DND-41 (cell line): Measurements from ENCODE around the gene CARD19.
A peak's percentile ranks its signal among the peaks of the same experiment; 100 is the strongest.
"Not testable (repeated sequence)": the region's sequence is repeated elsewhere in the genome, so short reads cannot be mapped to it uniquely, and the experiment has no call there.

ENCODE experiments used
- ATAC-seq: fragments of 200-7000 bp; cut with Tn5 transposase; 3 replicates; pipeline ENCODE4 v1.9.1; 2021; ENCODE audit warnings: low read depth; ENCODE audit not compliant: insufficient read depth
- DNase-seq: peaks from one replicate; pipeline ENCODE4 v3.0.0-alpha.2; 2020
- H2AFZ ChIP-seq: 2 replicates; pipeline ENCODE4 v1.6.0; 2012; ENCODE audit warnings: low read depth, low read length
- H3K27ac ChIP-seq: 2 replicates; pipeline ENCODE4 v1.5.1; 2012; ENCODE audit warnings: low read length, inconsistent platforms
- H3K27me3 ChIP-seq: fragments of 200-600 bp; sonication (generic); 2 replicates; pipeline ENCODE4 v1.6.0; 2012; ENCODE audit warnings: low read length, mild to moderate bottlenecking, inconsistent platforms; ENCODE audit not compliant: insufficient read depth, poor library complexity
- H3K36me3 ChIP-seq: 2 replicates; pipeline ENCODE4 v1.5.1; 2012; ENCODE audit warnings: low read length, inconsistent platforms; ENCODE audit not compliant: insufficient read depth
- H3K4me1 ChIP-seq: 2 replicates; pipeline ENCODE4 v1.5.1; 2012; ENCODE audit warnings: mild to moderate bottlenecking, low read length; ENCODE audit not compliant: insufficient read depth
- H3K4me2 ChIP-seq: 2 replicates; pipeline ENCODE4 v1.6.0; 2012; ENCODE audit warnings: mild to moderate bottlenecking, moderate library complexity, low read length, inconsistent platforms; ENCODE audit not compliant: insufficient read depth
- H3K4me3 ChIP-seq, 2 experiments: fragments of 200-600 bp in 1 of 2; shearing (Covaris generic) in 1 of 2; 2 replicates each; pipeline ENCODE4 v1.5.1; 2012 to 2016; ENCODE audit warnings: inconsistent platforms in 2 of 2, low read length in 2 of 2, mild to moderate bottlenecking in 2 of 2, low read depth in 1 of 2, moderate library complexity in 1 of 2
- H3K79me2 ChIP-seq: 2 replicates; pipeline ENCODE4 v1.6.0; 2012; ENCODE audit warnings: low read length, inconsistent platforms; ENCODE audit not compliant: insufficient read depth
- H3K9ac ChIP-seq: 2 replicates; pipeline ENCODE4 v1.6.0; 2012; ENCODE audit warnings: low read depth, mild to moderate bottlenecking, inconsistent platforms, low read length, moderate library complexity
- H3K9me3 ChIP-seq: 2 replicates; pipeline ENCODE4 v1.5.1; 2012; ENCODE audit warnings: low read length, moderate library complexity, mild to moderate bottlenecking, inconsistent platforms; ENCODE audit not compliant: insufficient read depth, severe bottlenecking
- H4K20me1 ChIP-seq: 2 replicates; pipeline ENCODE4 v1.6.0; 2012; ENCODE audit warnings: low read length; ENCODE audit not compliant: insufficient read depth
- EZH2 ChIP-seq: IDR thresholded peaks from 3 replicates; pipeline ENCODE4 v1.6.1; 2012; ENCODE audit warnings: borderline replicate concordance, low read depth, mild to moderate bottlenecking, moderate library complexity, low read length, inconsistent platforms; ENCODE audit not compliant: severe bottlenecking
- TF ChIP-seq, protein P1 (sequence below): IDR thresholded peaks from 2 replicates; pipeline ENCODE4 v1.5.1; 2012; ENCODE audit warnings: borderline replicate concordance, low read length, moderate library complexity, mild to moderate bottlenecking; ENCODE audit not compliant: poor library complexity, severe bottlenecking; ENCODE audit errors: extremely low read depth

The CARD19 gene

DNA sequence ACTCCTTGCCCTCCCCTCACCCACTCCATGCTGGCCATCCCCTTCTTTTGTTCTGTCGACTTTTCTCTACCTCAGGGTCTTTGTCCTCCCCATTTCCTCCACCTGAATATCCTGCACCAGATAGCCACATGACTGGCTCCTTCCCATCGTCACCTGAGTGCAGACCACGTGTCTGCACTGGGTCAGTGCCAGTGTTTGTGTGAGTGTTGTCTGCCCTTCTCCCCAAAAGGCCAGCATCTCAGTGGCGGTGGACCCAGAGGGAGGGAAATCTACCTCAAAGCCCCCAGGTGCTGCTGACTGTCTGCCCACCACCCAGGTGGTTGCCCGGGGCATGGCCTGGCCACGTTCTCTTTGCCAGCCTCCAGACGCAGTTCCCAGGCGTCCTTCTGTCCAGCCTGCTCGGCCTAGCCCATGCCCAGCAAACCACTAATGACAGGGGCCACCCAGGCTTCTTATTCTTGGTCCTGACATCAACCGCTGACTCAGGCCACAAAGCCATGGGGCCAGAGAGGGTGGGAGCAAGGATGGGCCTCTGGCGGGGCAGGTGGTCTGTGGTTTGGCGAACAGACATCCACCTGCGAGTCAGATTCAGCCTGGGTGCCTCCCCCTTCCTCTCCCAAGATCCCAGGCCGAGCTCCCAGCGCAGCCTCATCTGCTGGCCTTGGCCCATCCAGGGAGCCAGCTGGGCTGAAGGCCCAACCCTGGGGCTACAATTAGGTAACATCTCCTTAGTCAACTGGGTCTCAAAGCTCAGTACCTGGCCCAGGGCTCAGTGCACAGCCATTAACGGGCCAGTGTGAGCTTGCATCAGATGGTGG lies 43.6 kb downstream of the CARD19 start:
- Histone ChIP-seq H3K9ac (no peak overlapping the region), H3K36me3 (no peaks in the 10 kb centered on the region), H3K9me3 (no peaks in the 10 kb centered on the region), H3K4me3 (no peak overlapping the region), H2AFZ (no peak overlapping the region), H3K79me2 (no peaks in the 10 kb centered on the region), H3K4me2 (no peak overlapping the region), H3K4me1 (peaks cover 21% of the 10 kb centered on the region), H3K27ac (no peak overlapping the region), H4K20me1 (no peaks in the 10 kb centered on the region), H3K27me3 (no peaks in the 10 kb centered on the region)
- DNase-seq, result no peak
- ATAC-seq, result no peak
- no peak for TF ChIP-seq EZH2
- TF ChIP-seq, protein P1, sequence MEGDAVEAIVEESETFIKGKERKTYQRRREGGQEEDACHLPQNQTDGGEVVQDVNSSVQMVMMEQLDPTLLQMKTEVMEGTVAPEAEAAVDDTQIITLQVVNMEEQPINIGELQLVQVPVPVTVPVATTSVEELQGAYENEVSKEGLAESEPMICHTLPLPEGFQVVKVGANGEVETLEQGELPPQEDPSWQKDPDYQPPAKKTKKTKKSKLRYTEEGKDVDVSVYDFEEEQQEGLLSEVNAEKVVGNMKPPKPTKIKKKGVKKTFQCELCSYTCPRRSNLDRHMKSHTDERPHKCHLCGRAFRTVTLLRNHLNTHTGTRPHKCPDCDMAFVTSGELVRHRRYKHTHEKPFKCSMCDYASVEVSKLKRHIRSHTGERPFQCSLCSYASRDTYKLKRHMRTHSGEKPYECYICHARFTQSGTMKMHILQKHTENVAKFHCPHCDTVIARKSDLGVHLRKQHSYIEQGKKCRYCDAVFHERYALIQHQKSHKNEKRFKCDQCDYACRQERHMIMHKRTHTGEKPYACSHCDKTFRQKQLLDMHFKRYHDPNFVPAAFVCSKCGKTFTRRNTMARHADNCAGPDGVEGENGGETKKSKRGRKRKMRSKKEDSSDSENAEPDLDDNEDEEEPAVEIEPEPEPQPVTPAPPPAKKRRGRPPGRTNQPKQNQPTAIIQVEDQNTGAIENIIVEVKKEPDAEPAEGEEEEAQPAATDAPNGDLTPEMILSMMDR, result no peak

DNA sequence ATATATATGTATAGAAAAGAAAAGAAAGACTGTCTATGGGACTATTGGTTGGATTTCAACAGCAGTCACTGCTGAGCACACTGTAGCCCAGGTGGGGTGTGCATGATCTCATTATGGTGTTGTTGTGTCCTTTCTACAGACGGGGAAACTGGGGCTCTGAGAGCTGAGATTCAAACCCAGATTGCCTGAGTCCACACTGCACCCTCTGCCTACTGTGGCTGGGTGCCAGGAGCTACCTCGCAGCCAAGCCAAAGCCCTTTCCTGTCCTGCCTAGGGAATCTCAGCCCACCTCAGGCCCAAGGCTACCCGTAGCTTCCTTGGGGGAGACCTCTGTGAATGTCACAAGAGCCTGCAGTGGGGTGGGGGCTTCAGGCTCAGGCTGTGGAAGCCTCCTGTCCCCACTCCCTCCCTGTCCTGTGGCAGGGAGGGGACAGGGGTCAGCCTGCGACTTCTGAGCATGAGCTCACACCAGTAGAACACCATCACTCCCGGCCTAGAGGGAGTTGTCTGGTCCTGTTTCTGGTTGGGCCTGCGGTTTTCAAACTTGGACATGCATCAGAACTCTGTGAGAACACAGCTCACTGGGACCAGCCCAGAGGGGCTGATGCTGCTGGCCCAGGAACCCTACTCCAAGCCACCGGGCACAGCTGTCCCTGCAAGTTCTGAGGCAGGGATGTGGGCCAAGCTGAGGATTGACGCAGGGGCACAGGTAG lies 45.9 kb downstream of the CARD19 start:
- H3K4me2 ChIP-seq, result no peak overlapping the region
- no peak for ATAC-seq
- no peak overlapping the region for H3K9ac ChIP-seq
- H2AFZ ChIP-seq, result no peak overlapping the region
- TF ChIP-seq, protein P1, result no peak
- no peak for TF ChIP-seq EZH2
- no peak for DNase-seq
- no peak overlapping the region for H3K4me3 ChIP-seq
- no peaks in the 10 kb centered on the region for H3K36me3 ChIP-seq
- H3K4me1 ChIP-seq, result peaks cover 20% of the 10 kb centered on the region
- no peaks in the 10 kb centered on the region for H3K79me2 ChIP-seq
- H3K27ac ChIP-seq, result no peak overlapping the region
- H4K20me1 ChIP-seq, result no peaks in the 10 kb centered on the region
- H3K9me3 ChIP-seq, result no peaks in the 10 kb centered on the region
- no peaks in the 10 kb centered on the region for H3K27me3 ChIP-seq

DNA sequence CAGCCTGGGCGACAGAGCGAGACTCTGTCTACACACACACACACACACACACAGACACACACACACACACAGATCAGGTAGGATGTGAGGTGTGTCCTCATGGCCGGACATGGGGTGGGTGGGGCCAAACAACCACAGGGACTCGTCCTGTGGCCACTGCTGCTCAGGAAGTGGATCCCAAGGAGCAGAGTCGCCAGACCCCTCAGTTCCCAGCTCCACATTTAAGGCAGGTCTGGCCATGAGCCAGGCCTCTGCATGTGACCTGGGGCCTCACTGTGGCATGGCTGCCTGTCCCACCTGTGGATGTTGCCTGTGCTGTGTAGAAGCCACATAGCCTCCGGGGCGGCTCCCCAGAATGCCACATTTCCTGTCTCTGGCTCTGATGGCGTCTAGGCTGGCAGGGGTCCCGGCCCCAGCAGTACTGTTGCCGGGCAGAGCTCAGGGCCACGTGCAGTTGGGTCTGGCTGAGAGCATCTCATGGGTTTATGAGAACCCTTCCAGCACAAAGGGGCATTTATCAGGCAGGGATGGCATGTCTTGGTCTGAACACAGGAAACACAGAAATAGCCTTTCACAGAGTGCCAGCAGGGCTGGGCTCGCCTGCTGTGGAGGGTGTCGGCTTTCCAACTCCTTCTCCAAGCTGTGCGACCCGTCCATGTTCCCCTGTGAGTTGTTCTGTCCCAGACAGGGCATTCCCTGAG lies 48.0 kb downstream of the CARD19 start:
- Histone ChIP-seq H3K27ac (peak overlapping the region; percentile 77), H3K79me2 (no peaks in the 10 kb centered on the region), H3K4me3 (peak overlapping the region in 1 of 2 experiments; percentile 12; a peak in 1 of 4 replicates), H3K4me1 (peaks cover 20% of the 10 kb centered on the region), H3K9ac (peak overlapping the region; percentile 38), H4K20me1 (no peaks in the 10 kb centered on the region), H3K27me3 (no peaks in the 10 kb centered on the region), H2AFZ (peak overlapping the region; percentile 82), H3K4me2 (peak overlapping the region; percentile 46; the same call in 1 of the 2 replicates), H3K36me3 (no peaks in the 10 kb centered on the region), H3K9me3 (no peaks in the 10 kb centered on the region)
- DNase-seq, result peak; percentile 86
- no peak for TF ChIP-seq EZH2
- TF ChIP-seq, protein P1, result no peak
- peak; percentile 99 for ATAC-seq

DNA sequence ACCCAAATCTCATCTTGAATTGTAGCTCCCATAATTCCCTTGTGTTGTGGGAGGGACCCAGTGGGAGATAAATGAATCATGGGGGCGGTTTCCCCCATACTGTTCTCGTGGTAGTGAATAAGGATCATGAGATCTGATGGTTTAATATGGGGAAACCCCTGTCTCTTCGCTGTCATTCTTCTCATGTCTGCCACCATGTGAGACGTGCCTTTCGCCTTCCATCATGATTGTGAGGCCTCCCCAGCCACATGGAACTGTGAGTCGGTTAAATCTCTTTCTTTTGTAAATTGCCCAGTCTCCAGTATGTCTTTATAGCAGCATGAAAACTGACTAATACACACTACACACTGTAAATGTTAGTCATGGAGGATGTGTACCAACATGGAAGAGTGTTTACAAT lies 50.7 kb downstream of the CARD19 start:
- not testable (repeated sequence) for H3K4me2 ChIP-seq, H3K9me3 ChIP-seq, H3K27me3 ChIP-seq, H3K36me3 ChIP-seq, ATAC-seq, H3K27ac ChIP-seq, H4K20me1 ChIP-seq, DNase-seq, H3K79me2 ChIP-seq, H2AFZ ChIP-seq, H3K4me3 ChIP-seq, H3K9ac ChIP-seq
- peaks cover 20% of the 10 kb centered on the region for H3K4me1 ChIP-seq
